Kidney epithelial cell (primary cell): ENCODE data around the gene TOMM70. TPM values are rescaled to one million over a fixed set of nuclear protein-coding genes. Genes with fewer than 3 reads are reported as not detected.

ENCODE experiments used
- DNase-seq: peaks from one replicate; pipeline ENCODE4 v3.0.0-alpha.2; 2010; ENCODE audit warnings: low read depth
- H3K27me3 ChIP-seq: 2 replicates; pipeline ENCODE4 v1.6.0; 2011; ENCODE audit warnings: low read length; ENCODE audit not compliant: control insufficient read depth, insufficient read depth
- H3K36me3 ChIP-seq: 2 replicates; pipeline ENCODE4 v1.5.1; 2011; ENCODE audit warnings: low read length; ENCODE audit not compliant: control insufficient read depth, insufficient read depth
- H3K4me3 ChIP-seq: 2 replicates; pipeline ENCODE4 v1.5.1; 2011; ENCODE audit warnings: low read depth, mild to moderate bottlenecking, control low read depth, low read length
- total RNA-seq: library from RNA; depleted of rRNA; stranded (reverse); fragments of >200 nt; gene quantifications from 2 replicates; pipeline ENCODE4 v1.2.3, GENCODE V29; 2015
- TF ChIP-seq, protein P1 (sequence below): IDR thresholded peaks from 2 replicates; pipeline ENCODE4 v1.5.1; 2011; ENCODE audit warnings: mild to moderate bottlenecking, moderate library complexity, low read length, control low read depth, inconsistent platforms; ENCODE audit not compliant: insufficient read depth, poor library complexity, severe bottlenecking

Gene TOMM70
- total RNA-seq, 1 donor from 2014 or later, result 39.1 TPM

DNA sequence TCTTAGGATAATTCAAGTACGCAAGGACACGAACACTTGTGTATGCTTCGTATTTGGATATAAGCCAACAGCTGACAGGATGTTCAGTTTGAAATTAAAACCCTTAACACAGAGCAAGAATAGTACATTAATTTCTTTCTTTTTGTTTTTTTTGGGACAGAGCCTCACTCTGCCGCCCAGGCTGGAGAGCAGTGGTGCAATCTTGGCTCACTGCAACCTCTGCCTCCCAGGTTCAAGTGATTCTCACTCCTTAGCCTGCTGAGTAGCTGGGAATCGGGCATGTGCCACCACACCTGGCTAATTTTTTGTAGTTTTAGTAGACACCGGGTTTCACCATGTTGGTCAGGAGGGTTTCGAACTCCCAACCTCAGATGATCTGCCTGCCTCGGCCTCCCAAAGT, 32.4 kb downstream of the TOMM70 start:
- Histone ChIP-seq H3K4me3 (no peak overlapping the region), H3K36me3 (no peaks in the 10 kb centered on the region), H3K27me3 (no peaks in the 10 kb centered on the region)
- TF ChIP-seq, protein P1, sequence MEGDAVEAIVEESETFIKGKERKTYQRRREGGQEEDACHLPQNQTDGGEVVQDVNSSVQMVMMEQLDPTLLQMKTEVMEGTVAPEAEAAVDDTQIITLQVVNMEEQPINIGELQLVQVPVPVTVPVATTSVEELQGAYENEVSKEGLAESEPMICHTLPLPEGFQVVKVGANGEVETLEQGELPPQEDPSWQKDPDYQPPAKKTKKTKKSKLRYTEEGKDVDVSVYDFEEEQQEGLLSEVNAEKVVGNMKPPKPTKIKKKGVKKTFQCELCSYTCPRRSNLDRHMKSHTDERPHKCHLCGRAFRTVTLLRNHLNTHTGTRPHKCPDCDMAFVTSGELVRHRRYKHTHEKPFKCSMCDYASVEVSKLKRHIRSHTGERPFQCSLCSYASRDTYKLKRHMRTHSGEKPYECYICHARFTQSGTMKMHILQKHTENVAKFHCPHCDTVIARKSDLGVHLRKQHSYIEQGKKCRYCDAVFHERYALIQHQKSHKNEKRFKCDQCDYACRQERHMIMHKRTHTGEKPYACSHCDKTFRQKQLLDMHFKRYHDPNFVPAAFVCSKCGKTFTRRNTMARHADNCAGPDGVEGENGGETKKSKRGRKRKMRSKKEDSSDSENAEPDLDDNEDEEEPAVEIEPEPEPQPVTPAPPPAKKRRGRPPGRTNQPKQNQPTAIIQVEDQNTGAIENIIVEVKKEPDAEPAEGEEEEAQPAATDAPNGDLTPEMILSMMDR, result no peak
- DNase-seq, result no peak

DNA sequence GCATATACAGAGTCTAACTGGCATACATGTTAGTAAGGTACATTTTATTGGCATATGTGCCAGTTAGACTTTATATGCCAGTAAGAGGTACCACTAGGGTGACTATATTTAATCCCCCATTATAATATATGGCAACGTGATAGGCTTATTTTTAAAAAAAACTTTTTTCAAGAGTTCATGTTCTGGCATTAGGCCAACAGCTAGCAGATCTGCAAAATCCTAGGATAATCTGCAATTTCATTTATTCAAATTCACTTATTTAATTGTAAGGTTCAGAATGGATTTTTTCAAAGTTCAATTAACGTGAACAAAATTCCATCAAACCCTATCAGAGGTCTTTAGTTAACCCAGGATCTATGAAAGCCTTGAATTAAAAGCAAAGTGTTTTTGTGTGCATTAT, 34.5 kb downstream of the TOMM70 start:
- H3K36me3 ChIP-seq, result no peaks in the 10 kb centered on the region

DNA sequence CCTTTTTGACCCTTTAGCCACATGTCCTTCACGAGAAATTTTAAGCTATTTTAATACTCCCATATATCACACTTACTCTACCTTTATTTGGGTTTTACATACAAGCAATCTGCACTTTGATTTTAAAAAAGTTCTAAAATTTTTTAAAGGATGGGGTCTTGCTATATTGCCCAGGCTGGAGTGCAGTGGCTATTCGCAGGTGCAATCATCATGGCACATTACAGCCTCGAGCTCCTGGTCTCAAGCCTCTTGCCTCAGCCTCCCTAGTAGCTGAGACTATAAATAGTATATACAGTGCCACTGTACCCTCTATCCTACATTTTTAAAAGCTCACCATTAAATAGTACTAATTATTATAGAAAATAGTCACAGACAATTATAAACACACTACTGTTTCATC, 36.5 kb downstream of the TOMM70 start:
- Histone ChIP-seq H3K27me3 (no peaks in the 10 kb centered on the region), H3K4me3 (no peak overlapping the region), H3K36me3 (no peaks in the 10 kb centered on the region)
- TF ChIP-seq, protein P1, result no peak
- no peak for DNase-seq

More for the DNA sequence above, 34.5 kb downstream of the TOMM70 start:
- no peak for DNase-seq
- Histone ChIP-seq H3K27me3 (no peaks in the 10 kb centered on the region), H3K4me3 (no peak overlapping the region)
- TF ChIP-seq, protein P1, result no peak

DNA sequence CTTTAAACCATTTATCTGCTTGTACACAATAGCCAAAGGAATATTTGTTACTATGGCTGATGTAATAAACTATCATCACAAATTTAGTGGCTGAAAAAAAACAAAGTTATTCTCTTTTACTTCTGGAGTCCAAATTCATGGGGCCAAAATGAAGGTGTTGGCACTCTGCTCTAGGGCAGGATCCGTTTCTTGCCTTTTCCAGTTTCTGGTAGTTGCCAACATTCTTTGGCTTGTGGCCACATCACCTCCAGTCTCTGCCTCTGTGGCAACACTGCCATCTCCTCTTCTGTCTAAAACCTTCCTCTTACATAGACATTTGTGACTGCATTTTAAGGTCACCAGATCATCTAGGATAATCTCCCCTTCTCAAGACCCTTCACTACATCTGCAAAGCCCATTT, 39.0 kb downstream of the TOMM70 start:
- Histone ChIP-seq H3K4me3 (no peak overlapping the region), H3K36me3 (no peaks in the 10 kb centered on the region), H3K27me3 (no peaks in the 10 kb centered on the region)
- TF ChIP-seq, protein P1, result no peak
- no peak for DNase-seq

DNA sequence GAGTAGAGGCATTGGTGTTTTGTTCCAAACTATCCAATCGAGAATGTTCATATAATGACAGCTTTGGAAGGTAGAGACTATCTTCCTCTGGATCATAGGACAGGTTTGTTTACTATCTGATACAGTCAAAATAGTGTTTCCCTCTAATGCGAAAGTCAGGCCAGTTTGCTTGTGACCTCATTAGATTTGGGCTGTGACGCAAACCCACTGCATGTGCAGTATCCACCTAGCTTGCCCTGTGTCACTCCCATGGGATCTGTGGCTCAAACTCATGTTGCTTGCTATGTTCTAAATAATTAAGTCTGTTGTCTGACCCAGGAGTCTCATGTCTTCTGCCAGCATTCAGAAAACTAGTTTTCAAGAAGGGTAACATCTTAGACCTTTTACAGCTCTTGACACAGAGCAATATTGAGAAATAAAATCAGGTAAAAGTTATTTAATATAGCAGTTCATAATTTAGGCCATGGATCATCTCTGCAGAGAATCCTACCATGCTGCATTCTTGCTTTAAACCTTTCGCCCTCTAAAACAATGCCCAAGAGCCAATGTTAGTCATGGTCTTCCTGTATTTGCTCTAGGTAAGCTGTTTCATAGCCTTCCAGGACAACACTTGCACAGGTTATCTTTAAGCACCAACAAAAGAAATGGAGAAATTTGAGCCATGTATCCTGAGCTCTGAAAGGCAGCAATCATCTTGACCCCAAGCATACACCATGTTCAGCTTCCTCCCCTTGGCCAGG, 40.0 kb downstream of the TOMM70 start:
- Histone ChIP-seq H3K36me3 (no peaks in the 10 kb centered on the region), H3K27me3 (no peaks in the 10 kb centered on the region), H3K4me3 (no peak overlapping the region)
- no peak for DNase-seq
- TF ChIP-seq, protein P1, result no peak

DNA sequence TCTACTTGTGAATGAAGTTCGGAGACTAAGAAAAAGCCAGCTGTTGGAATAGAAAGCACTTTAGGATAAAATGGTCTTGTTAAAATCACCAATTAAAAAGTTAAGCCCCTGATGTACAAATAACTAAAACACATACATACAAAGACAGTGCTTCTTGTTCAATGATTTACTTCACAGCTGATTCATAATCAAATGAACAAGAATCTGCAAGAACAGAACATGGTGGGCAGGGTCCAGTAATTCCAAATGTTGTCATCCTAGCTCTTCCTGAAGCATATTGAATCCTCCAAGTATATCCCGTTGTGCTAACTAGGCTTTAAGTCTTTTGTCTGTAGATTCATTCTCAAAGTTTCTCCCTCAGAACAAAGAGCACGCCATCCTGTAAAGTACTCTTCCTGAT, 41.9 kb downstream of the TOMM70 start:
- no peaks in the 10 kb centered on the region for H3K36me3 ChIP-seq
- no peak for DNase-seq
- H3K27me3 ChIP-seq, result no peaks in the 10 kb centered on the region
- TF ChIP-seq, protein P1, result no peak
- H3K4me3 ChIP-seq, result no peak overlapping the region
